Natural killer cell (primary cell): Measurements from ENCODE around the gene FAH. TPM values are rescaled to one million over a fixed set of nuclear protein-coding genes. Genes with fewer than 3 reads are reported as not detected.

Experiments
- ATAC-seq, 3 donors: fragments of 150-1000 bp in 2 of 3; fragments of 200-7000 bp in 1 of 3; cut with Tn5 transposase; 1 replicate in 1 of 3; 2 replicates in 2 of 3; pipeline ENCODE4 v1.10.0; 2021; ENCODE audit warnings: mild to moderate bottlenecking in 2 of 3, moderate library complexity in 2 of 3
- DNase-seq, 2 donors: peaks; one replicate each; pipeline versions ENCODE4 v3.0.0 to v3.0.0-alpha.2; 2013 to 2021; ENCODE audit warnings: mixed read lengths in 1 of 2
- H3K27ac ChIP-seq: one replicate; pipeline ENCODE4 v1.5.1; 2013; ENCODE audit warnings: mild to moderate bottlenecking, low read length
- H3K27me3 ChIP-seq: one replicate; pipeline ENCODE4 v1.6.1; 2013; ENCODE audit warnings: low read length; ENCODE audit not compliant: control insufficient read depth, insufficient read depth
- H3K36me3 ChIP-seq: one replicate; pipeline ENCODE4 v1.6.1; 2013; ENCODE audit warnings: low read length; ENCODE audit not compliant: control insufficient read depth, insufficient read depth
- H3K4me1 ChIP-seq: one replicate; pipeline ENCODE4 v1.6.1; 2013; ENCODE audit warnings: low read length; ENCODE audit not compliant: control insufficient read depth, insufficient read depth
- H3K4me3 ChIP-seq: one replicate; pipeline ENCODE4 v1.5.1; 2013; ENCODE audit warnings: low read length
- H3K9me3 ChIP-seq: one replicate; pipeline ENCODE4 v1.6.1; 2013; ENCODE audit warnings: low read length; ENCODE audit not compliant: control insufficient read depth, insufficient read depth
- H3K27ac Mint-ChIP-seq, 2 donors: one replicate each; pipeline ENCODE4 v1.8.0; 2022; ENCODE audit warnings: mild to moderate bottlenecking in 2 of 2, mixed read lengths in 2 of 2, moderate library complexity in 1 of 2
- H3K27me3 Mint-ChIP-seq, 2 donors: one replicate each; pipeline ENCODE4 v1.8.0; 2022; ENCODE audit warnings: low read depth in 2 of 2, mixed read lengths in 2 of 2
- H3K36me3 Mint-ChIP-seq: one replicate; pipeline ENCODE4 v1.8.0; 2022; ENCODE audit warnings: mixed read lengths
- H3K4me1 Mint-ChIP-seq, 2 donors: one replicate each; pipeline ENCODE4 v1.8.0; 2022; ENCODE audit warnings: mixed read lengths in 2 of 2
- H3K4me3 Mint-ChIP-seq: one replicate; pipeline ENCODE4 v1.8.0; 2022; ENCODE audit warnings: mild to moderate bottlenecking, moderate library complexity, mixed read lengths
- H3K9me3 Mint-ChIP-seq, 2 donors: one replicate each; pipeline ENCODE4 v1.8.0; 2022; ENCODE audit warnings: mixed read lengths in 2 of 2
- WGBS: methylation state at CpG from one replicate; pipeline ENCODE4 v1.1.7; 2013; ENCODE audit warnings: missing lambda C conversion rate; ENCODE audit not compliant: insufficient coverage; 5-methylcytosine and 5-hydroxymethylcytosine counted together
- intact Hi-C: fragments of 100-400 bp; cut with micrococcal nuclease; formaldehyde crosslinking; loops from one replicate; pipeline ENCODE4 v1.14.2; 2022
- total RNA-seq, 4 donors: library from RNA; stranded (reverse); fragments of 120-200 nt in 1 of 4; gene quantifications; one replicate each; pipeline versions ENCODE4 v1.2.3 to v1.2.4, GENCODE V29; 2013 to 2022
- TF ChIP-seq, protein P1 (sequence below): fragments of 200-600 bp; IDR thresholded peaks from one replicate; pipeline ENCODE4 v1.8.0; 2022; ENCODE audit warnings: antibody characterized with exemption

FAH gene
- total RNA-seq, 3 donors from 2014 or later (not counting 1 experiment from before 2014, with no cell fraction given), result 12.4 to 14.1 (median 13.5) TPM

DNA sequence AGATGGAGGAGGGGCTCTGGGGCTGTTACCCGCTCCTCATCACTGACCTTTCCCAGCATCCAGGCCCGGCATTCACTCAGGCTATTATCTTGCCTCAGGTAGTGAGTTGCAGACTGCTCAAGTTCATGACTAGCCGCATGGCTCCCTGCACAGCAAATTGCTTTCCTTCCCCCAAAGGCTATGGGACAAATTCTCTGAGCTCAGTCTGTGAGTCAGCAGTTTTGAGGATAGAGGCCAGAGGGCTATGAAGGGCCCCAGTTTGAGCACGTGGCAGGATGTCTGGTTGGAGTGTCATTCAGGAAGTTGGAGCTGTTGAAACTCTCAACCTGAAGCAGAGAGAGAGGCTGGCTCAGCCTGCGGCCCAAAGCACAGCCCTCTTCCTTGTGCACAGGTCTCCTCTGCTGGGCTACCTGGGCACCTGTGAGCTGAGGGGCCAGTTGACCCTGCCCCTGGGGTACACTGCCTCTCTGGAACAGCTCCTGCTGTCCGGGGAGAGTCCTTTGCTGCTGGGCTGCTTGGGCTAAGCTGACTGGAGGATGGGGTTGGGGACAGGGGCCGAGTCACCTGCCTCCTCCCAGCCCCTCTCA, 7.9 kb downstream of the FAH start:
- no peaks in the 10 kb centered on the region for H3K36me3 ChIP-seq
- H3K27me3 Mint-ChIP-seq, result no peaks in the 10 kb centered on the region
- ATAC-seq, result peak; percentile 84 to 91 (median 87)
- peak overlapping the region; percentile 58 to 76 for H3K27ac Mint-ChIP-seq
- peak overlapping the region; percentile 18 for H3K4me3 Mint-ChIP-seq
- H3K4me1 Mint-ChIP-seq, result peaks cover 0 to 30% of the 10 kb centered on the region in 2 donors
- no peak overlapping the region for H3K4me3 ChIP-seq
- H3K9me3 Mint-ChIP-seq, result no peaks in the 10 kb centered on the region
- 32% methylated on average over 5 of the region's 7 CpGs for WGBS
- no peaks in the 10 kb centered on the region for H3K27me3 ChIP-seq
- peak; percentile 34 to 52 for DNase-seq
- TF ChIP-seq, protein P1, sequence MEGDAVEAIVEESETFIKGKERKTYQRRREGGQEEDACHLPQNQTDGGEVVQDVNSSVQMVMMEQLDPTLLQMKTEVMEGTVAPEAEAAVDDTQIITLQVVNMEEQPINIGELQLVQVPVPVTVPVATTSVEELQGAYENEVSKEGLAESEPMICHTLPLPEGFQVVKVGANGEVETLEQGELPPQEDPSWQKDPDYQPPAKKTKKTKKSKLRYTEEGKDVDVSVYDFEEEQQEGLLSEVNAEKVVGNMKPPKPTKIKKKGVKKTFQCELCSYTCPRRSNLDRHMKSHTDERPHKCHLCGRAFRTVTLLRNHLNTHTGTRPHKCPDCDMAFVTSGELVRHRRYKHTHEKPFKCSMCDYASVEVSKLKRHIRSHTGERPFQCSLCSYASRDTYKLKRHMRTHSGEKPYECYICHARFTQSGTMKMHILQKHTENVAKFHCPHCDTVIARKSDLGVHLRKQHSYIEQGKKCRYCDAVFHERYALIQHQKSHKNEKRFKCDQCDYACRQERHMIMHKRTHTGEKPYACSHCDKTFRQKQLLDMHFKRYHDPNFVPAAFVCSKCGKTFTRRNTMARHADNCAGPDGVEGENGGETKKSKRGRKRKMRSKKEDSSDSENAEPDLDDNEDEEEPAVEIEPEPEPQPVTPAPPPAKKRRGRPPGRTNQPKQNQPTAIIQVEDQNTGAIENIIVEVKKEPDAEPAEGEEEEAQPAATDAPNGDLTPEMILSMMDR, result no peak
- no peaks in the 10 kb centered on the region for H3K9me3 ChIP-seq
- H3K27ac ChIP-seq, result peak overlapping the region; percentile 48
- H3K36me3 Mint-ChIP-seq, result no peaks in the 10 kb centered on the region
- intact Hi-C loops, result no loop called here
- H3K4me1 ChIP-seq, result peaks cover 22% of the 10 kb centered on the region

DNA sequence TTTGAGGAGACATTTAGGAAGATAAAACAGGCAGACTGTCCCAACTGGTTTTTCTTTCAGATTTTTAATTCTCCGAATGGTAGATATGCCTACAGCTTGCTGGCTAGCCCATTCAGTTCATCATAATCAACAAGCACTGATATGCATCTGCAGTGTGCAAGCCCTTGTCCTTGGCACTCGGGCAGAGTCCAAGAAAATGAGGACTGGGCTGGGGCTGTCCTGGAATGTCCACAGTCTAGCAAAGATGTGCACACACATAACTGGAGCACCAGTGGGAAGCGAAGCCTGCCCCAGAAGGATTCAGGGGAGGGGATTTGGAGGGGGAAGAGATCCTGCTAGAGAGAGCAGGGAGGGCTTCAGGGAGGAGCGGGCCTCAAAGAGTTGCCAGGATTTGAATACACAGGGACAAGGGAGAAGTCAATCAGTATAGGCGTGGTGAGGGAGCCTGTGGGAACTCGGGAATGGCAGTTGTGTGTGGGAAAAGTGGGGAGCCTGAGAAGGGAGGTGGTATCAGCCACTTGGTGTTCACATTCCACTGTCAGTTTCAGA, 8.7 kb downstream of the FAH start:
- no peaks in the 10 kb centered on the region for H3K36me3 Mint-ChIP-seq
- no peaks in the 10 kb centered on the region for H3K36me3 ChIP-seq
- no peak overlapping the region for H3K27ac ChIP-seq
- ATAC-seq (no peak), DNase-seq (no peak)
- H3K27ac Mint-ChIP-seq, result peak overlapping the region; percentile 58 to 76
- H3K27me3 ChIP-seq, result no peaks in the 10 kb centered on the region
- H3K4me1 Mint-ChIP-seq, result peaks cover 0 to 30% of the 10 kb centered on the region in 2 donors
- peaks cover 22% of the 10 kb centered on the region for H3K4me1 ChIP-seq
- H3K27me3 Mint-ChIP-seq, result no peaks in the 10 kb centered on the region
- 96% methylated on average over 6 of the region's 6 CpGs for WGBS
- no peak overlapping the region for H3K4me3 Mint-ChIP-seq
- no peaks in the 10 kb centered on the region for H3K9me3 ChIP-seq
- H3K9me3 Mint-ChIP-seq, result no peaks in the 10 kb centered on the region
- intact Hi-C loops, result no loop called here
- TF ChIP-seq, protein P1, result no peak
- H3K4me3 ChIP-seq, result no peak overlapping the region

DNA sequence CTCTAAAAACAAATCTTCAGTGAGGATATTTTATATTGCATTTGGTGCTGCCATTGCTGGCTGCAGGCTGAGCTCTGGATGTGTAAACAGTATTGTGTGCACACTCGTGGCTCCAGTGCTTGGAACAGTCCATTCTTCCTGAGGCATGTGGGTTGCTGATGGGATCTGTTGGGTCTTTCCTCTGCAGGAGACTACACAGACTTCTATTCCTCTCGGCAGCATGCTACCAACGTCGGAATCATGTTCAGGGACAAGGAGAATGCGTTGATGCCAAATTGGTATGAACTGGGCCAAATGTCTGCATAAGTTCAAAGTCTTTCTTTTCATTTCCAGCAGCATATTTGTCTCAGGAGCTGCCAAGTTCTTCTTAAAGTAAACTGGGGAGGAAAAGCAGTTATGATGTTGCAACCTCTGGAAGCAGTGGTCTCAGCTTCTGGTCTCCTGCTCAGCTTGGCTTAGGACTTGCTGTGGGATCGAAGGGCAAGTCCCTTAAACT, 9.3 kb downstream of the FAH start:
- Mint-ChIP-seq H3K4me3 (no peak overlapping the region), H3K27me3 (no peaks in the 10 kb centered on the region), H3K4me1 (peaks cover 0 to 30% of the 10 kb centered on the region in 2 donors), H3K9me3 (no peaks in the 10 kb centered on the region), H3K27ac (peak overlapping the region in 1 of 2 donors; percentile 76), H3K36me3 (no peaks in the 10 kb centered on the region)
- TF ChIP-seq, protein P1, result no peak
- no peak for DNase-seq
- no peak for ATAC-seq
- Histone ChIP-seq H3K36me3 (no peaks in the 10 kb centered on the region), H3K4me1 (peaks cover 22% of the 10 kb centered on the region), H3K27ac (no peak overlapping the region), H3K9me3 (no peaks in the 10 kb centered on the region), H3K4me3 (no peak overlapping the region), H3K27me3 (no peaks in the 10 kb centered on the region)
- WGBS, result 92% methylated on average over 6 of the region's 6 CpGs
- intact Hi-C loops, result no loop called here
